Measurements from ENCODE around the gene SPDYE3.

- TF ChIP-seq CTCF (IDR thresholded peaks at IDR 0.05) = no peak
- TF ChIP-seq POLR2AphosphoS5 (IDR thresholded peaks at IDR 0.05) = no peak
- no peak for TF ChIP-seq POLR2A (IDR thresholded peaks at IDR 0.05)
- TF ChIP-seq EP300 (IDR thresholded peaks at IDR 0.05) = no peak
These were observed 62.8 kb downstream of the SPDYE3 start for GRCh38 chr7:100370303-100370702.

Data from stomach (tissue), 4 donors.